ENCODE measurements around the gene CLTB.

GRCh38 chr5:176415240-176415951, 943 bp downstream of the CLTB start:
- TF ChIP-seq POLR2A (IDR thresholded peaks at IDR 0.05; ENCODE audit: low read depth, low read length) (no peak), TAF1 (IDR thresholded peaks at IDR 0.05; ENCODE audit: borderline replicate concordance, low read depth, low read length) (no peak)

Measured in GM12892 (cell line).